Esophagus muscularis mucosa (tissue), 4 donors: ENCODE results near the gene GJB4. TPM values are rescaled to one million over a fixed set of nuclear protein-coding genes. Genes with fewer than 3 reads are reported as not detected.

ENCODE experiments used
- DNase-seq: peaks from one replicate; pipeline ENCODE4 v3.0.0-alpha.2; 2017; ENCODE audit errors: extremely low spot score
- H3K27ac ChIP-seq, 4 donors: fragments of 200-600 bp; sonication (generic); replicated peaks in 1 of 4; 1 replicate in 3 of 4; 2 replicates in 1 of 4; pipeline ENCODE4 v1.5.1; 2016 to 2019; ENCODE audit warnings: mild to moderate bottlenecking in 1 of 4
- H3K27me3 ChIP-seq, 4 donors: fragments of 200-600 bp; sonication (generic); one replicate each; pipeline versions ENCODE4 v1.5.1 to v1.6.0; 2016 to 2019
- H3K36me3 ChIP-seq, 4 donors: fragments of 200-600 bp; sonication (generic); one replicate each; pipeline ENCODE4 v1.5.1; 2016 to 2019
- H3K4me1 ChIP-seq, 4 donors: fragments of 200-600 bp; sonication (generic); one replicate each; pipeline ENCODE4 v1.5.1; 2016 to 2019
- H3K4me3 ChIP-seq, 4 donors: fragments of 200-600 bp; sonication (generic); 1 replicate in 2 of 4; 2 replicates in 2 of 4; pipeline ENCODE4 v1.5.1; 2016 to 2019; ENCODE audit warnings: mild to moderate bottlenecking in 4 of 4, moderate library complexity in 1 of 4
- H3K9me3 ChIP-seq, 4 donors: fragments of 200-600 bp; sonication (generic); 1 replicate in 3 of 4; 2 replicates in 1 of 4; pipeline ENCODE4 v1.5.1; 2016 to 2019
- EP300 ChIP-seq: sonication (generic); formaldehyde crosslinking; IDR thresholded peaks from one replicate; pipeline ENCODE4 v1.6.1; 2017; ENCODE audit warnings: antibody characterized with exemption
- POLR2A ChIP-seq: fragments of 450-650 bp; IDR thresholded peaks from one replicate; pipeline ENCODE4 v1.6.1; 2017; ENCODE audit warnings: antibody characterized with exemption, moderate library complexity, mild to moderate bottlenecking, low read depth
- POLR2AphosphoS5 ChIP-seq, 2 donors: sonication (generic); formaldehyde crosslinking; IDR thresholded peaks; one replicate each; pipeline ENCODE4 v1.6.1; 2017; ENCODE audit warnings: antibody characterized with exemption in 2 of 2
- WGBS: methylation state at CpG from one replicate; pipeline ENCODE4 v1.1.5; 2018; 5-methylcytosine and 5-hydroxymethylcytosine counted together
- intact Hi-C: fragments of 100-400 bp; cut with DNase I; formaldehyde crosslinking; loops from one replicate; pipeline ENCODE4 v1.15.1; 2023
- total RNA-seq, 4 donors: library from RNA; depleted of rRNA; stranded (reverse); fragments of >200 nt; gene quantifications; one replicate each; pipeline versions ENCODE4 v1.1.0 to v1.2.1, GENCODE V29; 2016
- TF ChIP-seq, protein P1 (sequence below), 3 experiments: fragments of 200-600 bp in 2 of 3; fragments of 450-650 bp in 1 of 3; sonication (generic) in 2 of 3; IDR thresholded peaks; one replicate each; pipeline ENCODE4 v1.5.1; 2017 to 2019; ENCODE audit warnings: antibody characterized with exemption in 3 of 3, mild to moderate bottlenecking in 2 of 3, moderate library complexity in 1 of 3

Gene GJB4
- total RNA-seq, 4 donors from 2014 or later: not detected

GRCh38 chr1:34744851-34745250 is 14.7 kb upstream of the GJB4 start:
- Histone ChIP-seq H3K27ac (no peak overlapping the region), H3K9me3 (no peaks in the 10 kb centered on the region), H3K27me3 (peaks cover 0 to 44% (median 0%) of the 10 kb centered on the region in 4 donors), H3K4me1 (peaks cover 0 to 3% (median 0%) of the 10 kb centered on the region in 4 donors), H3K36me3 (no peaks in the 10 kb centered on the region), H3K4me3 (no peak overlapping the region)
- TF ChIP-seq, protein P1, sequence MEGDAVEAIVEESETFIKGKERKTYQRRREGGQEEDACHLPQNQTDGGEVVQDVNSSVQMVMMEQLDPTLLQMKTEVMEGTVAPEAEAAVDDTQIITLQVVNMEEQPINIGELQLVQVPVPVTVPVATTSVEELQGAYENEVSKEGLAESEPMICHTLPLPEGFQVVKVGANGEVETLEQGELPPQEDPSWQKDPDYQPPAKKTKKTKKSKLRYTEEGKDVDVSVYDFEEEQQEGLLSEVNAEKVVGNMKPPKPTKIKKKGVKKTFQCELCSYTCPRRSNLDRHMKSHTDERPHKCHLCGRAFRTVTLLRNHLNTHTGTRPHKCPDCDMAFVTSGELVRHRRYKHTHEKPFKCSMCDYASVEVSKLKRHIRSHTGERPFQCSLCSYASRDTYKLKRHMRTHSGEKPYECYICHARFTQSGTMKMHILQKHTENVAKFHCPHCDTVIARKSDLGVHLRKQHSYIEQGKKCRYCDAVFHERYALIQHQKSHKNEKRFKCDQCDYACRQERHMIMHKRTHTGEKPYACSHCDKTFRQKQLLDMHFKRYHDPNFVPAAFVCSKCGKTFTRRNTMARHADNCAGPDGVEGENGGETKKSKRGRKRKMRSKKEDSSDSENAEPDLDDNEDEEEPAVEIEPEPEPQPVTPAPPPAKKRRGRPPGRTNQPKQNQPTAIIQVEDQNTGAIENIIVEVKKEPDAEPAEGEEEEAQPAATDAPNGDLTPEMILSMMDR (IDR thresholded peaks at IDR 0.05): no peak
- no peak for TF ChIP-seq POLR2A
- no peak for TF ChIP-seq EP300
- TF ChIP-seq POLR2AphosphoS5 (IDR thresholded peaks at IDR 0.05): no peak
- intact Hi-C loops: no loop called here
- WGBS: 76% methylated on average over 3 of the region's 3 CpGs
- no peak for DNase-seq

- TF ChIP-seq EP300 (no peak), POLR2AphosphoS5 (IDR thresholded peaks at IDR 0.05) (no peak), POLR2A (no peak)
- TF ChIP-seq, protein P1 (IDR thresholded peaks at IDR 0.05): no peak
- intact Hi-C loops: no loop called here
- H3K9me3 ChIP-seq: no peaks in the 10 kb centered on the region
- H3K4me1 ChIP-seq: peaks cover 0 to 3% (median 0%) of the 10 kb centered on the region in 4 donors
- H3K36me3 ChIP-seq: no peaks in the 10 kb centered on the region
- WGBS: 73% methylated on average over 4 of the region's 5 CpGs
- H3K27ac ChIP-seq: no peak overlapping the region
- no peak overlapping the region for H3K4me3 ChIP-seq
- no peak for DNase-seq
- H3K27me3 ChIP-seq: peaks cover 0 to 41% (median 0%) of the 10 kb centered on the region in 4 donors
These were observed 13.9 kb upstream of the GJB4 start for GRCh38 chr1:34745666-34746065.

DNA sequence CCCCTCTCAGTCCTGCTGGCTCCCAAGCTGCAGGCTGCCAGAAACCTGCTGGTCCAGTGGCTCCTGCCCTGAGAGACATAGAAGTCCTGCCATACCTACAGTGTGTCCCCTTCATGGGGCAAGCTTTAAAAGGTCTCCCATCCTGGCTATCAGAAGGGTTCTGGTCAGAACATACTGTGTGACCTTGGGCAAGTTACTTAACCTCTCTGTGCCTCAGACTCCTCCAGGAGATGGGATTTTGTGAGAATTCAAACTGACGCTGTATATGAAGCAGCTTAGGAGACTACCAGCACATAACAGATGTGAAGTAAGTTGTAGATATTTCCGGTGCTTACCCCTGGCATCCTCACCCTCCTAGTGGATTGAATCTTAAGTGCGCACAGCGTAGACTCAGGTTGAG is 13.4 kb upstream of the GJB4 start:
- 96% methylated on average over 4 of the region's 4 CpGs for WGBS
- intact Hi-C loops: no loop called here
- no peak for DNase-seq
- Histone ChIP-seq H3K27me3 (peaks cover 0 to 45% (median 0%) of the 10 kb centered on the region in 4 donors), H3K4me3 (no peak overlapping the region), H3K27ac (no peak overlapping the region), H3K4me1 (peaks cover 0 to 3% (median 0%) of the 10 kb centered on the region in 4 donors), H3K9me3 (no peaks in the 10 kb centered on the region), H3K36me3 (no peaks in the 10 kb centered on the region)
- TF ChIP-seq, protein P1 (IDR thresholded peaks at IDR 0.05): no peak
- TF ChIP-seq POLR2A (no peak), EP300 (no peak), POLR2AphosphoS5 (IDR thresholded peaks at IDR 0.05) (no peak)

GRCh38 chr1:34746785-34747637 is 12.5 kb upstream of the GJB4 start:
- H3K36me3 ChIP-seq: no peaks in the 10 kb centered on the region
- no peak for DNase-seq
- no peaks in the 10 kb centered on the region for H3K9me3 ChIP-seq
- H3K27ac ChIP-seq: no peak overlapping the region
- WGBS: 66% methylated on average over 18 of the region's 18 CpGs
- intact Hi-C loops: no loop called here
- H3K27me3 ChIP-seq: peaks cover 0 to 42% (median 0%) of the 10 kb centered on the region in 4 donors
- TF ChIP-seq, protein P1 (IDR thresholded peaks at IDR 0.05): no peak
- TF ChIP-seq POLR2A (no peak), EP300 (no peak), POLR2AphosphoS5 (IDR thresholded peaks at IDR 0.05) (no peak)
- H3K4me3 ChIP-seq: no peak overlapping the region
- peaks cover 0 to 3% (median 0%) of the 10 kb centered on the region in 4 donors for H3K4me1 ChIP-seq
